ENCODE results near the gene KCNN1.

DNA sequence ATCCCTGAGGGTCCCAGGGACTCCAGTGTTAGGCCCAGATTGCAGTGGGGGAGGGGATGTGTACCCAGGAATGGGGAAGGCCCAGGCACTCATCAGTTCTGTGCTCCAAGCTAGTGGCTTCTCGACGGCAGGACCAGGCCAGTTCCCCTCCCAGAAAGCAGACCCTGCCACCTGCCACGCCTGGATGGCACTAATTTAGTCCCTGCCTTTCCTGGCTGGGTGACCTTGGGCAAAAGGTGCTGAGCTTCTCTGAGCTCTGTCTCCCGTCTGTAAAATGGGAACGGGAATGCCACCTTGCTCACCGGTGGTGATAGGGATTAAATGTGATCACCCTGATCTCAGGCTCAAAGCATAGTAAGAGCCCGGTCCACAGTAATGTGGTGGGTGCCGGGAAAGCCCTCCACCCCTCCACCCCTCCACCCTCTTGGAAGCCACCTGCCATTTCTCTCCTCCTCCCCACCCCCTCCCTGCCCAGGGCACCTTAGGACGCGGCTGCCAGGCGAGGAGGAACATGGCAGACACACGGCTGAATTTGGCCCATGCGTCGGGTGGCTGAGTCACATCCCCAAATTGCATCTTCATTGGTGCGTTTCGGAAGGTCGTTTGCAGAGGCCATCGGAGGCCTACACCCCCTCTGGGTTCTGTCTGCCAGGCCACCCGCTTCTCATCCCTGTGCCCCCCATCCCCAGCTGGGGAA, 2.3 kb downstream of the KCNN1 start:
- TF ChIP-seq REST (IDR thresholded peaks at IDR 0.05; ENCODE audit: borderline replicate concordance), result no peak
- no peak for TF ChIP-seq TAF1 (IDR thresholded peaks at IDR 0.05; ENCODE audit: low read depth)
- TF ChIP-seq, protein P1, sequence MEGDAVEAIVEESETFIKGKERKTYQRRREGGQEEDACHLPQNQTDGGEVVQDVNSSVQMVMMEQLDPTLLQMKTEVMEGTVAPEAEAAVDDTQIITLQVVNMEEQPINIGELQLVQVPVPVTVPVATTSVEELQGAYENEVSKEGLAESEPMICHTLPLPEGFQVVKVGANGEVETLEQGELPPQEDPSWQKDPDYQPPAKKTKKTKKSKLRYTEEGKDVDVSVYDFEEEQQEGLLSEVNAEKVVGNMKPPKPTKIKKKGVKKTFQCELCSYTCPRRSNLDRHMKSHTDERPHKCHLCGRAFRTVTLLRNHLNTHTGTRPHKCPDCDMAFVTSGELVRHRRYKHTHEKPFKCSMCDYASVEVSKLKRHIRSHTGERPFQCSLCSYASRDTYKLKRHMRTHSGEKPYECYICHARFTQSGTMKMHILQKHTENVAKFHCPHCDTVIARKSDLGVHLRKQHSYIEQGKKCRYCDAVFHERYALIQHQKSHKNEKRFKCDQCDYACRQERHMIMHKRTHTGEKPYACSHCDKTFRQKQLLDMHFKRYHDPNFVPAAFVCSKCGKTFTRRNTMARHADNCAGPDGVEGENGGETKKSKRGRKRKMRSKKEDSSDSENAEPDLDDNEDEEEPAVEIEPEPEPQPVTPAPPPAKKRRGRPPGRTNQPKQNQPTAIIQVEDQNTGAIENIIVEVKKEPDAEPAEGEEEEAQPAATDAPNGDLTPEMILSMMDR (IDR thresholded peaks at IDR 0.05; ENCODE audit: poor library complexity, severe bottlenecking), result no peak
- TF ChIP-seq RAD21 (conservative IDR thresholded peaks at IDR 0.05), result no peak
- TF ChIP-seq EZH2 (IDR thresholded peaks at IDR 0.05; ENCODE audit: borderline replicate concordance, insufficient read depth, low read length, poor library complexity, severe bottlenecking), result no peak
- TF ChIP-seq POLR2AphosphoS5 (IDR thresholded peaks at IDR 0.05), result no peak
- TF ChIP-seq SMC3 (conservative IDR thresholded peaks at IDR 0.05; ENCODE audit: poor library complexity), result no peak
- no peak for TF ChIP-seq EP300 (conservative IDR thresholded peaks at IDR 0.05; ENCODE audit: poor library complexity, severe bottlenecking)
- no peak for TF ChIP-seq MXI1 (conservative IDR thresholded peaks at IDR 0.05; ENCODE audit: poor library complexity, severe bottlenecking)

All from neural cell (in vitro differentiated cells).